ENCODE data around the gene CORIN.

DNA sequence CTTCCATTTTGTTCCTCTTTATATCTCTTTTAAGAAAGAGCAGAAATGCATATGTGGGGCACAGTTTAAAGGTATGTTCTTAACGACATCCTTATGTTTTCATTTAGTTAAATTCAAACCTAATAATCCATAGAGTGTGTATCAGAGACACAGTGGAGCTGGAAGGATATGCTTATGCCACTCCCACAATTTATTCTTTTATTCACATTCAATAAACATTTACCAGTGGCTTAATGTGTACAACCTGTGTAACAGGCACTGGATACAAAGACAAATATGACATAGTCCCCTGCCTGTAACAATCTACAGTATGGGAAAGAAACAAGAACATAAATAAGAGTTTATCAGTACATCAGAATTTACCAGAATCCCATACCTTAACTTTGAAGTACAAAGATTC is 22.4 kb upstream of the CORIN start:
- no peak for TF ChIP-seq POLR2A (IDR thresholded peaks at IDR 0.05)
- TF ChIP-seq CTCF (IDR thresholded peaks at IDR 0.05), result no peak
